GM19463 (cell line): Measurements from ENCODE around the gene TLK2.
"Not testable (repeated sequence)": the region's sequence is repeated elsewhere in the genome, so short reads cannot be mapped to it uniquely, and the experiment has no call there.

ENCODE experiments used
- ATAC-seq: cut with Tn5 transposase; IDR thresholded peaks from one replicate; pipeline ENCODE4 v1.9.1; 2021; ENCODE audit warnings: mild to moderate bottlenecking, moderate library complexity; ENCODE audit not compliant: unreplicated experiment

The TLK2 gene

DNA sequence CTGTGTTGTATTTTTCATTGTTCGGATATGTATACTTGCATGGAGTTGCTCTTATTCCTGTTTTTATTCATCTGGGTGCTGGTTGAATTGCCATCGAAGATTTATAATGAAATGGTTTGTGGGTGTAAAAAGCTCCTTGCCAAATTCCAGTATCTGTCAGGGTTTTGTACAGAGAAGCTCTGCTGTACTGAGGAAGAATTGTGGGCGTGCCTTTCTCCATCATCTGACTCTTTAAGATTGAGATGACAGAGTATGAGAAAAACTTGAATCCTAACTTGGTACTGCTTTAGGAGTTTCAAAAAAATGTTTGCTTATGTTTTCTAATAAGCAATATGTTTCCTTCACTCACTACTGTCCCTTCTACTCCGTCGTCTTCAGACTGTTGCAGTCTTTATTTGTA is 78.9 kb downstream of the TLK2 start:
- not testable (repeated sequence) for ATAC-seq

GRCh38 chr17:62558941-62559340 is 80.3 kb downstream of the TLK2 start:
- ATAC-seq, result not testable (repeated sequence)

DNA sequence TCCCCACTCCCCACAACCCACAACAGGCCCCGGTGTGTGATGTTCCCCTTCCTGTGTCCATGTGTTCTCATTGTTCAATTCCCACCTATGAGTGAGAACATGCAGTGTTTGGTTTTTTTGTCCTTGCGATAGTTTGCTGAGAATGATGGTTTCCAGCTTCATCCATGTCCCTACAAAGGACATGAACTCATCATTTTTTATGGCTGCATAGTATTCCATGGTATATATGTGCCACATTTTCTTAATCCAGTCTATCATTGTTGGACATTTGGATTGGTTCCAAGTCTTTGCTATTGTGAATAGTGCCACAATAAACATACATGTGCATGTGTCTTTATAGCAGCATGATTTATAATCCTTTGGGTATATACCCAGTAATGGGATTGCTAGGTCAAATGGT is 82.3 kb downstream of the TLK2 start:
- ATAC-seq, result not testable (repeated sequence)

DNA sequence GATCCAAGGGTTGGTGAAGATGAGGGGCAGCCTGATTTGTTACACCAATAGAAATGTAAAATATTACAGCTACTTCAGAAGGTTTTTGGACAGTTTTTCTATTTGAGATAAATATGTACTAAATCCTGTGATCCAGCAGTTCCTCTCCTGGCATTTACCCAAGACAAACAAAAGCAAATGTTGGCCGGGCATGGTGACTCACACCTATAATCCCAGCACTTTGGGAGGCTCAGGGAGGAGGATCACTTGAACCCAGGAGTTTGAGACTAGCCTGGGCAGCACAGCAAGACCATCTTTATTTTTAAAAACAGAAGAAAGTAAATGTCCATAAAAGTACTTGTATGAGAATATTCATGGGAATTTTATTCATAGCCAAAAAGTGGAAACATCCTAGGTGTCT is 84.0 kb downstream of the TLK2 start:
- ATAC-seq, result no peak

DNA sequence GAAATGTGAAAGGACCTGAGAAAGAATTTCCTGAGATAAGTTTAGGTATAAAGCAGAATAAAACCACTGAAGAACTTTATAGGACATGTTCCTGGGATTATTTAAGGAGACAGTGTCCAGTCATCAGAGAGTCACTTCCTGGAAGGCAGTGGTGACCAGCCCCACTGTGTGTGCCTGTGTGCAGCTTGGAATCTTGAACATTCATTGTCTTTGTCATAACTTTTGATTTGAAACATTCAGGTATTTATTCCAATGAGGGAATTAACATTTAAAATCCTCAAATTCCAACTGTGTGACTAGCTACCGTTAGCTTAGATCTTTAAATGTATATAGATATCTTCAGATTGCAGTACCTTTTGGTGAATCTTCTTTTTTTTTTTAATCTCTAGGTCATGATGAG is 87.2 kb downstream of the TLK2 start:
- ATAC-seq, result no peak

DNA sequence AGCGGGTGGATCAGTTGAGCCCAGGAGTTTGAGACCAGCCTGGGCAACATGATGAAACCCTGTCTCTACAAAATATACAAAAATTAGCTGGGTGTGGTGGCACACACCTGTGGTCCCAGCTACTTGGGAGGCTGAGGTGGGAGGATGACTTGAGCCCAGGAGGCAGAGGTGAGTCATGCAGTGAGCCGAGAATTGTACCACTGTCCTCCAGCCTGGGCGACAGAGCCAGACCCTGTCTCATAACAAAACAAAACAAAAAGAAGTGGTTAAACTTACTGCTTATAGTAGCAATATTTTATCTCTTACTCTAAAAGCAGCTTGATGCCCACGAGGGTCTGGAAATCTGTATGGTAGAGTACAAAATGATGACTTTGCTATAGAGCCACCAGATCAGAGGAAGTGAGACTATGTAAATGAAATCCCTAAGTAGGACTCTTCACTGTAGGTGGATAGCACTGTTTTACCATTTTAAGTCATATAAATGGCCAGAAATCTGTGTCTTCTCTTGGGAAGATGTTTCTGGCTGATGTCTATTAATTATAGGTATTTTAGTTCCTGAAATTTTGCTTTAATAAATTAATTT is 88.5 kb downstream of the TLK2 start:
- no peak for ATAC-seq

DNA sequence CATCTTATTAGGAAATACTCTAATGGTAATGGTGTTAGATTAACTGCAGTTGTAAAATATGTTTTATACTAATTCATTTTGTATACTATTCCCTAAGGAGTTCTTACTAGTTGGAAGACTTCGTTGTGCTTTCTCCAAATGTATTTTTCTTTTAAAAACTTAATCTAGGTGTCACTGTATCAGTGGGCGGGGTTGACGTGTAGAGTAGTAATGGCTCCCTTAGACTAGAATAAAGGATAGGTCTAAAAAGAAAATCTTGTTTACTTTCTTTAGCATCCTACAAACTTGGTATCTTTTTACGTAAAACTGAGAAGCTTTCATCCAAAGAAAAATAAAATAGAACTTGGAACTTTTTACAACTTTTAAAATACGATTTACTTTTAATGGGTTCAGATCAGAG is 93.9 kb downstream of the TLK2 start:
- no peak for ATAC-seq

DNA sequence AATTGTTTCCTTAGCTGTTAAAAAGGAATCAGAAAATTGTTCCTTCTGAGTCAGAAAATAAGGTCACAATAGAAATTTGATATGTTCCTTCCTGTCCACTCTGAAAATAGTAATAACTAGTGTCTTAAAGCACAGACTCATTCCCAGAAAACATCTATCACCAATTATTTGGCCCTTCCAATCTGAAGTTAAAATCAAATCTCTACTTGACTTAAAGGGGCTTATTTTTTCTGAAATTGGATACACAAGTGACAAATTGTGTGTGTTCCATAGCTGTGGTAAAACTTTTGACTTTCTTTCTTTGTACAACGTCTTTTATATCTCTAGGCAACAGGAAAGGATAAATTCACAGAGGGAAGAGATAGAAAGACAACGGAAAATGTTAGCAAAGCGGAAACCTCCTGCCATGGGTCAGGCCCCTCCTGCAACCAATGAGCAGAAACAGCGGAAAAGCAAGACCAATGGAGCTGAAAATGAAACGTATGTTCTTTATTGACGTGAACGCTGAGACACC is 94.3 kb downstream of the TLK2 start:
- ATAC-seq, result no peak

DNA sequence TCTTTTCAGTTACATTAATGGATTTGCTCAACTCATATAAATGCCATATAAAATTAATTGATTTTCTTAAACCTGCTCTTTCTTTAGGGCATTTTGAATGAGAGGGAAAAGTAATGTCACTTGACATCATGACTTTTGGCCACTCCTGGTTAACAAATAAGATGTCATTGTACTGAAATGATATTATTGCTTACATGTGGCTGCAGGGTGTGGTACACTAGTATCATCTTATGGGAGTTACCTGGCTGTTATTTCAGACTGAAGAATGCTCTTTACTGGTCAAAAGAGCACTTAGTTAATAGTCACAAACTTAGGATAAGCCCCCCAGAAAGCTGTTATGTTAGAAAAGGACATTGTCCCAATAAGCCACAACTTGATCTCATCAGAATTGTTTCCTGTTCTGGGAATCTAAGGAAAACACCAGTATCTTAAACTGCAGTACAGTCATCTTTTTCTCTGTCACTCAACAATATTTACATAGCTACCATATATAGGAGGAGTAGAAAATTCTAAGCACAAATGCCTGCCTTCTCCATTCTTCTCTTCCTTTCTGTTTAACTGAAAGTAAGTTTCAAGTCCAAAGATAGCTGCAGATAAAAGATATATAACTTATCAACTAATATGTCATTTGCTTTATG is 95.0 kb downstream of the TLK2 start:
- ATAC-seq, result no peak

DNA sequence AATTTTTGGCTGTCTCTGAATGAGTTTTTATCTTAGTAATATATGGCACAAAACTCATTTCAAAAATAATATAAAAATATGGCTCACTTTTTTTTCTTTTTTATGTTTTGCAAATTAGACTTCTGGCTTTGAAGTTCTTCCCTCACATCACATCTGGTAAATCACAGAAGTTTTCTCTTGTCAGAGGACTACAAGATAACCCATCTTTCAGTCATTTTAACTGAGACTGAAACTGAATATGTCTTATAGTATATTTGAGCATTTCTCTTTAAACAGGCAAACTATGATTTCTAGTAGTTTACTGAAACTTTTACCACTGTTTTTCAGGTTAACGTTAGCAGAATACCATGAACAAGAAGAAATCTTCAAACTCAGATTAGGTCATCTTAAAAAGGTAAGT is 97.8 kb downstream of the TLK2 start:
- ATAC-seq, result no peak

GRCh38 chr17:62578757-62579487 is 100.3 kb downstream of the TLK2 start:
- ATAC-seq, result no peak

DNA sequence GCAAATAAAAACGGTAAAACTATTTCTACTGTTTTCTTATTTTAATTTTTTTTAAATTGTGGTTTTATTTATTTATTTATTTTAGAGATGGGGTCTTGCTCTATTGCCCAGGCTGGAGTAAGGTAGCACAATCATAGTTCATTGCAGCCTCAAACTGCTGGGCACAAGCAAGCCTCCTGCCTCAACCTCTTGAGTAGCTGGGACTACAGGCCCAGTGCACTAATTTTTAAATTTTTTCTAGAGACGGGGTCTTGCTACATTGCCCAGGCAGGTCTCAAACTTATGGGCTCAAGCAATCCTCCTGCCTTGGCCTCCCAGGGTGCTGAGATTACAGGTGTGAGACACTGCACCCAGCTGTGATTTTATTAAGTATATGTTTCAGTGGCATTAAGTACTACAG is 102.3 kb downstream of the TLK2 start:
- ATAC-seq, result no peak

DNA sequence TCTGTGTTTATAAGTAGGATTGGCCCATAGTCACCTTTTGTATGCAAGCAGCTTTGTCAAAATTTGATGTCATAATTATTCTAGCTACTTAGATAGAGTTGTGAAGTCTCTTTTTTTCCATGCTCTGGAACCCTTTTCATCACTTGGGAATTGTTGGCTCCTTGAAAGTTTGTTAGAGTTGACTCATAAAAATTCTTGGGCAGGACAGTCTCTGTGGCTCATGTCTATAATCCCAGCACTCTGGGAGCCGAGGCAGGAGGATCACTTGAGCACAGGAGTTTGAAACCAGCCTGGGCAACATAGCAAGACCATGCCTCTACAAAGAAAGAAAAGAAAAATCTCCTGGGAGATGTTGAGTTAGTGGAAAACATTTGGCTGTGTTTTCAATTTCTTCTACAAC is 103.1 kb downstream of the TLK2 start:
- no peak for ATAC-seq

DNA sequence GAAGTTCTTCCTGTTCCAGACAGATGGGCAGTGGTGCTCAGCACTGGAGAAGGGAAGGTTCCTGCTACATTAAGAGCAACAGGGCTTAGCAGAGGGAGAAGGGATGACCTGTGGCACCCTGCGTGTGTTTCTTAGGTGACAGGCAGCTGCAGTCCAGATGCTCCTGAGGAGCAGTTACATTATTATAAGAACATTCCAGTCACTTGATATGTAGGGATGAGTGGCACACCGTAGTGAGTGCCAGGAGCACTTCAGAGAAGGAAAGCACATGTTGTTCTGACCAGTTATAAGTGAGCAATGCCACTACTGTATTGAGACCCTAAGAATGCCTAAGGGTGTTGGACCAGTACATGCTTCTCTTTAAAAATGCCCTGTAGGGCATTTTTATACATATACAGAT is 108.9 kb downstream of the TLK2 start:
- ATAC-seq, result no peak

DNA sequence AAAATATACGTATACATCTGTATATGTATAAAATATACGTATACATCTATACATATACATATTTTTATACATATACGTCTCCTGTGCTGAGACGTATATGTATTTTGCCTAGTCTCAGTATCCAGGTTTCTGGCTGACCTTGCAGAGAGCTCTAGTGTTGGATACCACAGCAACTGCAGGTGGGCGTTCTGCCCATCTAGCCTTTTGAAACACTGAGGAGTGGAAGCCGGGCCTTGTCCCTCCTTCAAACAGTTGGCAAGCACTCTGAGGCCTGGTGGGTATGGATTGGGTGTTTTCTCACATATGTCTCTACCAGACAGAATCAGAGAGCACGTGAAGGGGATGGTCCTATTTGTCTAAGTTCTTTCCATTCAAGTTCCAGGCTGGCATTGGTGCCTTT is 109.5 kb downstream of the TLK2 start:
- ATAC-seq, result no peak

GRCh38 chr17:62591333-62591732 is 112.7 kb downstream of the TLK2 start:
- no peak for ATAC-seq

DNA sequence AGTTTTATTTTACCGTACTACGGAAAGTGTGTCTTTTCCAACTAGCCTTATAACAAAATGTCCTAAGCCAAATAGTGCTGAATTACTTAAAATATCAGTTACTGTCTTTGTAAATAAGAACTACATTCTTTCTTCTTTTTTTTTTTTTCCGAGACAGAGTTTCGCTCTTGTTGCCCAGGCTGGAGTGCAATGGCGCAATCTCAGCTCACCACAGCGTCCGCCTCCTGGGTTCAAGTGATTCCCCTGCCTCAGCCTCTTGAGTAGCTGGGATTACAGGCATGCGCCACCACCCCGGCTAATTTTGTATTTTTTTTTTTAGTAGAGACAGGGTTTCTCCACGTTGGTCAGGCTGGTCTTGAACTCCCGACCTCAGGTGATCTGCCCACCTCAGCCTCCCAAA is 113.2 kb downstream of the TLK2 start:
- not testable (repeated sequence) for ATAC-seq

DNA sequence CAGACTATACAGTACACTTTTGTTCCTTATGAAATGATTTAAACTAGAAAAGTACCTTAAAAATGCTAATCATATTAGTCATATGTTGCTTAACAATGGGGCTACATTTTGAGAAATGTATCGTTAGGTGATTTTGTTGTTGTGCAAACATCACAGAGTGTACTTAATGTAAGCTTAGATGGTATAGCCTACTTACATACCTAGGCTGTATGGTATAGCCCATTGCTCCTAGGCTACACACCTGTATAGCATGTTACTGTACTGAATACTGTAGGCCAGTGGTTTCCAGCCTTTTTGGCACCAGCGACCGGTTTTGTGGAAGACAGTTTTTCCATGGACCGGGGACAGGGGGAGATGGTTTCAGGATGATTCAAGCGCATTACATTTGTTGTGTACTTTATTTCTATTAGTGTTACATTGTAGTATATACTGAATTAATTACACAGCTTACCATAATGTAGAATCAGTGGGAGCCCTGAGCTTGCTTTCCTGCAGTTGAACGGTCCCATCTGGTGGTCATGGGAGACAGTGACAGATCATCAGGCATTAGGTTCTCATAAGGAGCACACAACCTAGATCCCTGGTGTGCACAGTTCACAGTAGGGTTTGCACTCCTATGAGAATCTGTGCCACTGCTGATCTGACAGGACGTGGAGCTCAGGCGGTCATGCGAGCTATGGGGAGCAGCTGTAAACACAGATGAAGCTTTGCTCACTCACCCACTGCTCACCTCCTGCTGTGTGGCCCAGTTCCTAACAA is 113.9 kb downstream of the TLK2 start:
- no peak for ATAC-seq

DNA sequence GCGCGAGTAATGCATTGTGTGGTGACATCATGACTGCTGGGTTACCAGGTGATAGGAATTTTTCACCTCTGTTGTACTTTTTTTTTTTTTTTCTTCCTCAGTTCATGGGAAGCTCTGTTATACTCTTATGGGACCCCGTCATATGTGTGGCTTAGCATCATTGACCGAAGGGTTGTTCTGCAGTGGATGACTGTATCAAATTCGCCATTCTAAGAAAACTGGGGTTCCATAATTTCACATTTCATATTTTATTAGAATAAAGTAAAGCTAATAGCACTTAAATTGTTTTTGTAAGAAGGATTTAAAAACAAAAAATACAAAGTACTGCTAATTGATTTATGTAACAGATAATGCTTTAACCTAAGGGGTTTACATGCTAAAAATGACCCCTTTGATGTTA is 116.9 kb downstream of the TLK2 start:
- ATAC-seq, result no peak

GRCh38 chr17:62596662-62597061 is 118.0 kb downstream of the TLK2 start:
- ATAC-seq, result no peak

GRCh38 chr17:62597150-62597549 is 118.5 kb downstream of the TLK2 start:
- ATAC-seq, result no peak
